GM12878 (cell line): ENCODE measurements around the gene MAPK8IP3. TPM values are rescaled to one million over a fixed set of nuclear protein-coding genes. Genes with fewer than 3 reads are reported as not detected.

ENCODE experiments used
- BACH1 ChIP-seq: fragments of 450-650 bp; IDR thresholded peaks from 2 replicates; pipeline ENCODE4 v1.6.1; 2017; ENCODE audit warnings: mild to moderate bottlenecking, borderline replicate concordance
- BMI1 ChIP-seq: fragments of 450-650 bp; IDR thresholded peaks from 2 replicates; pipeline ENCODE4 v1.6.1; 2016; ENCODE audit warnings: mild to moderate bottlenecking, moderate library complexity, borderline replicate concordance
- EED ChIP-seq: sonication (generic); IDR thresholded peaks from 2 replicates; pipeline ENCODE4 v1.6.1; 2016; ENCODE audit warnings: antibody characterized with exemption, low read depth
- ESRRA ChIP-seq: IDR thresholded peaks from 2 replicates; pipeline ENCODE4 v1.6.1; 2012; ENCODE audit warnings: mild to moderate bottlenecking, low read length, improper control_type of control experiment
- FOXK2 ChIP-seq: fragments of 450-650 bp; IDR thresholded peaks from 2 replicates; pipeline ENCODE4 v1.6.1; 2017; ENCODE audit warnings: mild to moderate bottlenecking, moderate library complexity
- FOXM1 ChIP-seq: IDR thresholded peaks from 2 replicates; pipeline ENCODE4 v1.6.1; 2012; ENCODE audit warnings: low read depth, mild to moderate bottlenecking, inconsistent platforms, low read length, moderate library complexity
- HDAC2 ChIP-seq: fragments of 200-600 bp; sonication (generic); IDR thresholded peaks from 2 replicates; pipeline ENCODE4 v1.6.1; 2017
- MYB ChIP-seq: fragments of 150-350 bp; IDR thresholded peaks from 2 replicates; pipeline ENCODE4 v1.6.1; 2014; ENCODE audit warnings: mild to moderate bottlenecking, low read depth, low read length, borderline replicate concordance
- NFIC ChIP-seq: IDR thresholded peaks from 2 replicates; pipeline ENCODE4 v1.6.1; 2012; ENCODE audit warnings: low read depth, mild to moderate bottlenecking, inconsistent platforms, low read length, moderate library complexity
- NRF1 ChIP-seq: conservative IDR thresholded peaks from 2 replicates; pipeline ENCODE4 v1.6.1; 2011; ENCODE audit warnings: mild to moderate bottlenecking, low read depth, low read length, improper control_type of control experiment
- PAX5 ChIP-seq: IDR thresholded peaks from 2 replicates; pipeline ENCODE4 v1.6.1; 2011; ENCODE audit warnings: low read depth, low read length, borderline replicate concordance
- POU2F2 ChIP-seq: IDR thresholded peaks from 3 replicates; pipeline ENCODE4 v1.6.1; 2011; ENCODE audit warnings: low read depth, mild to moderate bottlenecking, low read length, borderline replicate concordance
- PRDM15 ChIP-seq: fragments of 450-650 bp; formaldehyde crosslinking; IDR thresholded peaks from 2 replicates; pipeline ENCODE4 v1.4.0; 2020; ENCODE audit warnings: mild to moderate bottlenecking, moderate library complexity
- SPI1 ChIP-seq: IDR thresholded peaks from 2 replicates; pipeline ENCODE4 v1.6.1; 2011; ENCODE audit warnings: low read depth, mild to moderate bottlenecking, low read length, moderate library complexity, borderline replicate concordance; ENCODE audit not compliant: insufficient read depth
- TCF3 ChIP-seq: IDR thresholded peaks from 2 replicates; pipeline ENCODE4 v1.6.1; 2012; ENCODE audit warnings: low read depth, mild to moderate bottlenecking, low read length, borderline replicate concordance; ENCODE audit not compliant: insufficient read depth
- YBX1 ChIP-seq: fragments of 450-650 bp; IDR thresholded peaks from 2 replicates; pipeline ENCODE4 v1.6.1; 2016; ENCODE audit warnings: antibody characterized with exemption
- ZBTB40 ChIP-seq: fragments of 450-650 bp; IDR thresholded peaks from 2 replicates; pipeline ENCODE4 v1.6.1; 2016; ENCODE audit warnings: mild to moderate bottlenecking, moderate library complexity, borderline replicate concordance
- ZNF384 ChIP-seq: IDR thresholded peaks from 2 replicates; pipeline ENCODE4 v1.6.1; 2012; ENCODE audit warnings: low read depth, mild to moderate bottlenecking, low read length, improper control_type of control experiment, borderline replicate concordance
- polyA plus RNA-seq, 11 experiments: library from polyadenylated mRNA; depleted of rRNA in 4 of 11; unstranded in 6 of 11; stranded (reverse) in 5 of 11; fragments of >200 nt; fragmentation: Nextera tagmentation in 4 of 11; fragmentation: Illumina TruSeq in 1 of 11; extraction: Ambion mirVana in 4 of 11; extraction: Trizol in 1 of 11; gene quantifications; 1 replicate in 1 of 11; 2 replicates in 10 of 11; pipeline versions ENCODE4 v1.2.1 to v1.2.3, GENCODE V29; 2011 to 2016; ENCODE audit warnings: inconsistent platforms in 2 of 11, missing spikeins in 2 of 11, low read depth in 1 of 11
- total RNA-seq, 4 experiments: library from RNA; depleted of rRNA in 3 of 4; stranded (reverse); fragments of >200 nt in 3 of 4; fragmentation: Illumina TruSeq in 1 of 4; extraction: Trizol in 1 of 4; gene quantifications; 2 replicates each; pipeline versions ENCODE4 v1.2.1 to v1.2.3, GENCODE V29; 2013 to 2021
- TF ChIP-seq, protein P1 (sequence below): fragments of 450-650 bp; IDR thresholded peaks from 2 replicates; pipeline ENCODE4 v1.6.1; 2017; ENCODE audit warnings: mild to moderate bottlenecking, low read depth, inconsistent platforms; ENCODE audit not compliant: poor library complexity, severe bottlenecking

Gene MAPK8IP3
- total and polyA plus RNA-seq, 10 of the 15 experiments (the other 5 are each of a cell fraction or from before 2014, with no cell fraction given), result 0.06 to 67.9 (median 18.2) TPM

GRCh38 chr16:1705688-1706385 lies at the start of gene MAPK8IP3 (continued):
- TF ChIP-seq PRDM15 (CRISPR knock-in tag) (no peak), ESRRA (peak; percentile 73), FOXK2 (no peak), NFIC (no peak), YBX1 (no peak), POU2F2 (peak; percentile 77), PAX5 (peak; percentile 45; the same call in 1 of the 2 replicates), EED (peak; percentile 50), FOXM1 (no peak), HDAC2 (no peak), TCF3 (peak; percentile 68; the same call in 1 of the 2 replicates), BACH1 (peak; percentile 93), NRF1 (no peak), ZNF384 (peak; percentile 58; the same call in 1 of the 2 replicates), MYB (peak; percentile 77; the same call in 1 of the 2 replicates), BMI1 (no peak), ZBTB40 (peak; percentile 80), SPI1 (no peak)
- TF ChIP-seq, protein P1, sequence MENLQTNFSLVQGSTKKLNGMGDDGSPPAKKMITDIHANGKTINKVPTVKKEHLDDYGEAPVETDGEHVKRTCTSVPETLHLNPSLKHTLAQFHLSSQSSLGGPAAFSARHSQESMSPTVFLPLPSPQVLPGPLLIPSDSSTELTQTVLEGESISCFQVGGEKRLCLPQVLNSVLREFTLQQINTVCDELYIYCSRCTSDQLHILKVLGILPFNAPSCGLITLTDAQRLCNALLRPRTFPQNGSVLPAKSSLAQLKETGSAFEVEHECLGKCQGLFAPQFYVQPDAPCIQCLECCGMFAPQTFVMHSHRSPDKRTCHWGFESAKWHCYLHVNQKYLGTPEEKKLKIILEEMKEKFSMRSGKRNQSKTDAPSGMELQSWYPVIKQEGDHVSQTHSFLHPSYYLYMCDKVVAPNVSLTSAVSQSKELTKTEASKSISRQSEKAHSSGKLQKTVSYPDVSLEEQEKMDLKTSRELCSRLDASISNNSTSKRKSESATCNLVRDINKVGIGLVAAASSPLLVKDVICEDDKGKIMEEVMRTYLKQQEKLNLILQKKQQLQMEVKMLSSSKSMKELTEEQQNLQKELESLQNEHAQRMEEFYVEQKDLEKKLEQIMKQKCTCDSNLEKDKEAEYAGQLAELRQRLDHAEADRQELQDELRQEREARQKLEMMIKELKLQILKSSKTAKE, result no peak
